MM.1S (cell line): ENCODE results near the gene SELENON.

Source experiments
- DNase-seq: peaks from one replicate; pipeline ENCODE4 v3.0.0-alpha.2; 2015
- H2AFZ ChIP-seq: fragments of 300-600 bp; sonication (generic); 2 replicates; pipeline ENCODE4 v1.6.0; 2016; ENCODE audit warnings: antibody characterized with exemption, low read length
- H3F3A ChIP-seq: fragments of 300-600 bp; sonication (generic); 2 replicates; pipeline ENCODE4 v1.6.1; 2016; ENCODE audit warnings: mild to moderate bottlenecking, antibody characterized with exemption, low read length, moderate library complexity, mixed read lengths; ENCODE audit not compliant: insufficient read depth
- H3K27ac ChIP-seq: fragments of 300-600 bp; sonication (generic); 2 replicates; pipeline ENCODE4 v1.5.1; 2016; ENCODE audit warnings: mild to moderate bottlenecking, low read length
- H3K27me3 ChIP-seq: fragments of 300-600 bp; sonication (generic); replicated peaks from 2 replicates; pipeline ENCODE4 v1.6.0; 2016; ENCODE audit warnings: low read length; ENCODE audit not compliant: insufficient read depth
- H3K36me3 ChIP-seq: fragments of 300-600 bp; sonication (generic); replicated peaks from 2 replicates; pipeline ENCODE4 v1.6.1; 2016; ENCODE audit warnings: mild to moderate bottlenecking, low read length, mixed read lengths; ENCODE audit not compliant: insufficient read depth
- H3K4me1 ChIP-seq: fragments of 300-600 bp; sonication (generic); 2 replicates; pipeline ENCODE4 v1.6.1; 2016; ENCODE audit warnings: low read length, mixed read lengths
- H3K4me2 ChIP-seq: fragments of 300-600 bp; sonication (generic); 2 replicates; pipeline ENCODE4 v1.6.0; 2016; ENCODE audit warnings: low read depth, low read length
- H3K4me3 ChIP-seq: fragments of 300-600 bp; sonication (generic); 2 replicates; pipeline ENCODE4 v1.5.1; 2016; ENCODE audit warnings: low read length, mixed read lengths
- H3K79me2 ChIP-seq: fragments of 300-600 bp; sonication (generic); 2 replicates; pipeline ENCODE4 v1.6.1; 2016; ENCODE audit warnings: mixed run types, low read length, mixed read lengths
- H3K9ac ChIP-seq: fragments of 300-600 bp; sonication (generic); 2 replicates; pipeline ENCODE4 v1.6.1; 2016; ENCODE audit warnings: low read length, mixed read lengths
- H3K9me2 ChIP-seq: fragments of 300-600 bp; sonication (generic); replicated peaks from 2 replicates; pipeline ENCODE4 v1.6.1; 2016; ENCODE audit warnings: mild to moderate bottlenecking, low read length, mixed read lengths; ENCODE audit not compliant: insufficient read depth
- H3K9me3 ChIP-seq: fragments of 300-600 bp; sonication (generic); replicated peaks from 2 replicates; pipeline ENCODE4 v1.6.1; 2016; ENCODE audit warnings: mild to moderate bottlenecking, low read length, mixed read lengths; ENCODE audit not compliant: insufficient read depth
- H4K20me1 ChIP-seq: fragments of 300-600 bp; sonication (generic); 2 replicates; pipeline ENCODE4 v1.6.1; 2016; ENCODE audit warnings: mild to moderate bottlenecking, low read length, moderate library complexity, mixed read lengths; ENCODE audit not compliant: insufficient read depth
- EZH2 ChIP-seq: fragments of 300-600 bp; sonication (generic); optimal IDR thresholded peaks from 2 replicates; pipeline ENCODE3; 2017; ENCODE audit warnings: low read depth, mild to moderate bottlenecking, antibody characterized with exemption, low read length, mixed read lengths
- EZH2phosphoT487 ChIP-seq: fragments of 300-600 bp; sonication (generic); IDR thresholded peaks from 2 replicates; pipeline ENCODE4 v1.6.1; 2018; ENCODE audit warnings: antibody characterized with exemption, low read length
- TF ChIP-seq, protein P1 (sequence below): fragments of 300-600 bp; sonication (generic); IDR thresholded peaks from 2 replicates; pipeline ENCODE4 v1.5.1; 2016; ENCODE audit warnings: antibody characterized with exemption, low read length, mixed read lengths

The SELENON gene

GRCh38 chr1:25763493-25763892 is 36.5 kb upstream of the SELENON start:
- H3K27ac ChIP-seq, result no peak overlapping the region
- H3K4me2 ChIP-seq, result no peak overlapping the region
- no peak overlapping the region for H3K9ac ChIP-seq
- no peak overlapping the region for H2AFZ ChIP-seq
- no peaks in the 10 kb centered on the region for H3K4me1 ChIP-seq
- H3K36me3 ChIP-seq, result no peaks in the 10 kb centered on the region
- H3F3A ChIP-seq, result no peaks in the 10 kb centered on the region
- H3K9me2 ChIP-seq, result no peaks in the 10 kb centered on the region
- H4K20me1 ChIP-seq, result no peaks in the 10 kb centered on the region
- DNase-seq, result no peak
- no peaks in the 10 kb centered on the region for H3K79me2 ChIP-seq
- H3K27me3 ChIP-seq, result no peaks in the 10 kb centered on the region
- no peak overlapping the region for H3K4me3 ChIP-seq
- TF ChIP-seq EZH2 (no peak), EZH2phosphoT487 (no peak)
- TF ChIP-seq, protein P1, sequence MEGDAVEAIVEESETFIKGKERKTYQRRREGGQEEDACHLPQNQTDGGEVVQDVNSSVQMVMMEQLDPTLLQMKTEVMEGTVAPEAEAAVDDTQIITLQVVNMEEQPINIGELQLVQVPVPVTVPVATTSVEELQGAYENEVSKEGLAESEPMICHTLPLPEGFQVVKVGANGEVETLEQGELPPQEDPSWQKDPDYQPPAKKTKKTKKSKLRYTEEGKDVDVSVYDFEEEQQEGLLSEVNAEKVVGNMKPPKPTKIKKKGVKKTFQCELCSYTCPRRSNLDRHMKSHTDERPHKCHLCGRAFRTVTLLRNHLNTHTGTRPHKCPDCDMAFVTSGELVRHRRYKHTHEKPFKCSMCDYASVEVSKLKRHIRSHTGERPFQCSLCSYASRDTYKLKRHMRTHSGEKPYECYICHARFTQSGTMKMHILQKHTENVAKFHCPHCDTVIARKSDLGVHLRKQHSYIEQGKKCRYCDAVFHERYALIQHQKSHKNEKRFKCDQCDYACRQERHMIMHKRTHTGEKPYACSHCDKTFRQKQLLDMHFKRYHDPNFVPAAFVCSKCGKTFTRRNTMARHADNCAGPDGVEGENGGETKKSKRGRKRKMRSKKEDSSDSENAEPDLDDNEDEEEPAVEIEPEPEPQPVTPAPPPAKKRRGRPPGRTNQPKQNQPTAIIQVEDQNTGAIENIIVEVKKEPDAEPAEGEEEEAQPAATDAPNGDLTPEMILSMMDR, result no peak
- H3K9me3 ChIP-seq, result no peaks in the 10 kb centered on the region

DNA sequence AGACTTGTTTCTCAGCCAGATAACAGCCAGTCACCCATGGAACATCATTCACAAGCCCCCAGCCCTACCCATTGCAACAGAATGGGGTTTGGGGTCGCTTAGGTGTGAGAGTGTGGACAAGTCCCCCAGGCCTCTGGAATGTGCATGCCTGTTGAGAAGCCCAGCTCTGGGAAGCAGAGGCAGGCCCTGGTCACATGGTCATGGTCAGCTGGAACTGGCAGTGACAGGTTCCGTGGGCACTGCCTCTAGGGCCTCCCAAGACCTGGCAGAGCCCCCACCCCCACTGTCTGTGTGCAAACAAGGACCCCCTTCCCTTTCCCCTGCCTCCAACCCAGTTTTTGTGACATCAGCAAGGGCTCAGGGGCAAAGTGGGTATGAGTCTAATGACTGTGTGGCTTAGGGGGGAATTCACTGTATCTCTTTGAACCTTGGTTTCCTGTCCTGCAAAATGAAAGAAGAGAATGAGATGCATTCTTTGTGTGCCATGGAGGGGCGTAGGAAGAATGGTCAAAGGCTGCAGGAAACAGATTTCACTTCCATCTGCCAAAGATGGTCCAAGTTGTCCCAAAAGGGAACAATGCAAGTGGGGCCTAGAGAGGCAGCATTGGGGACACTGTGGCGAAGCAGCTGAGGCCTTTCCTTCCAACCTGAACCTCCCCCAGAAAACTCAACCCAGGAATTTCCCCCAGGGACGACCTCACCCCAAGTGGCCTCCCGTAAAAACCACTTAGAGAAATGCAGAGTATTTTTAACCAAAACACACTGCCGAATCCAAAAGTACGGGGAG is 34.7 kb upstream of the SELENON start:
- no peak overlapping the region for H3K4me2 ChIP-seq
- no peaks in the 10 kb centered on the region for H3K9me2 ChIP-seq

GRCh38 chr1:25765923-25766589 is 33.9 kb upstream of the SELENON start:
- H3K9ac ChIP-seq, result no peak overlapping the region
- no peaks in the 10 kb centered on the region for H3F3A ChIP-seq
- H4K20me1 ChIP-seq, result no peaks in the 10 kb centered on the region
- TF ChIP-seq EZH2 (no peak), EZH2phosphoT487 (no peak)
- TF ChIP-seq, protein P1, result no peak
- H3K4me3 ChIP-seq, result no peak overlapping the region
- no peak overlapping the region for H2AFZ ChIP-seq
- DNase-seq, result no peak
- H3K27me3 ChIP-seq, result no peaks in the 10 kb centered on the region
- H3K9me3 ChIP-seq, result no peaks in the 10 kb centered on the region
- no peaks in the 10 kb centered on the region for H3K9me2 ChIP-seq
- no peaks in the 10 kb centered on the region for H3K4me1 ChIP-seq
- no peak overlapping the region for H3K27ac ChIP-seq
- H3K36me3 ChIP-seq, result no peaks in the 10 kb centered on the region
- H3K79me2 ChIP-seq, result no peaks in the 10 kb centered on the region
- no peak overlapping the region for H3K4me2 ChIP-seq

More for the DNA sequence above, 34.7 kb upstream of the SELENON start:
- H3K36me3 ChIP-seq, result no peaks in the 10 kb centered on the region
- no peaks in the 10 kb centered on the region for H3K79me2 ChIP-seq
- H3K4me1 ChIP-seq, result no peaks in the 10 kb centered on the region
- TF ChIP-seq EZH2phosphoT487 (no peak), EZH2 (no peak)
- TF ChIP-seq, protein P1, result no peak
- no peaks in the 10 kb centered on the region for H3K9me3 ChIP-seq
- H2AFZ ChIP-seq, result no peak overlapping the region
- DNase-seq, result no peak
- no peak overlapping the region for H3K27ac ChIP-seq
- H4K20me1 ChIP-seq, result no peaks in the 10 kb centered on the region
- H3K4me3 ChIP-seq, result no peak overlapping the region
- H3K9ac ChIP-seq, result no peak overlapping the region
- no peaks in the 10 kb centered on the region for H3K27me3 ChIP-seq
- H3F3A ChIP-seq, result no peaks in the 10 kb centered on the region
